Loucy (cell line): ENCODE measurements around the gene POFUT2.

Experiments used
- H2AFZ ChIP-seq: fragments of 200-600 bp; sonication (generic); 2 replicates; pipeline ENCODE4 v1.6.0; 2016; ENCODE audit warnings: antibody characterized with exemption, mild to moderate bottlenecking, low read length, moderate library complexity
- H3F3A ChIP-seq: fragments of 200-600 bp; 2 replicates; pipeline ENCODE4 v1.6.0; 2016; ENCODE audit warnings: antibody characterized with exemption, low read depth, mild to moderate bottlenecking
- H3K27me3 ChIP-seq: fragments of 200-600 bp; sonication (generic); 2 replicates; pipeline ENCODE4 v1.6.1; 2014; ENCODE audit warnings: low read length, mild to moderate bottlenecking; ENCODE audit not compliant: insufficient read depth, poor library complexity, severe bottlenecking
- H3K36me3 ChIP-seq: fragments of 200-600 bp; sonication (generic); 2 replicates; pipeline ENCODE4 v1.6.1; 2016; ENCODE audit warnings: low read length; ENCODE audit not compliant: insufficient read depth
- H3K4me1 ChIP-seq: fragments of 200-600 bp; sonication (generic); 2 replicates; pipeline ENCODE4 v1.5.1; 2014; ENCODE audit warnings: low read length, mild to moderate bottlenecking; ENCODE audit not compliant: insufficient read depth, poor library complexity, severe bottlenecking
- H3K4me2 ChIP-seq: fragments of 200-600 bp; sonication (generic); 2 replicates; pipeline ENCODE4 v1.6.0; 2014; ENCODE audit warnings: antibody characterized with exemption, low read length, low read depth, mild to moderate bottlenecking; ENCODE audit not compliant: poor library complexity, severe bottlenecking
- H3K4me3 ChIP-seq: fragments of 200-600 bp; sonication (generic); 2 replicates; pipeline ENCODE4 v1.5.1; 2014; ENCODE audit warnings: low read length, mild to moderate bottlenecking, mixed read lengths; ENCODE audit not compliant: poor library complexity, severe bottlenecking
- H3K79me2 ChIP-seq: fragments of 200-600 bp; sonication (generic); 2 replicates; pipeline ENCODE4 v1.6.1; 2014; ENCODE audit warnings: low read length; ENCODE audit not compliant: insufficient read depth
- H3K9ac ChIP-seq: fragments of 200-600 bp; sonication (generic); 2 replicates; pipeline ENCODE4 v1.6.0; 2014; ENCODE audit warnings: mild to moderate bottlenecking, low read depth, low read length, moderate library complexity; ENCODE audit not compliant: poor library complexity, severe bottlenecking
- H3K9me2 ChIP-seq: fragments of 200-600 bp; sonication (generic); replicated peaks from 2 replicates; pipeline ENCODE4 v1.6.1; 2016; ENCODE audit warnings: low read depth, low read length, mixed read lengths
- H3K9me3 ChIP-seq: fragments of 200-600 bp; sonication (generic); 2 replicates; pipeline ENCODE4 v1.6.1; 2014; ENCODE audit warnings: mild to moderate bottlenecking, antibody characterized with exemption, low read length, low read depth; ENCODE audit not compliant: insufficient read depth
- H4K20me1 ChIP-seq: fragments of 200-600 bp; sonication (generic); 2 replicates; pipeline ENCODE4 v1.6.0; 2014; ENCODE audit warnings: antibody characterized with exemption, low read length, mild to moderate bottlenecking; ENCODE audit not compliant: insufficient read depth, poor library complexity, severe bottlenecking
- CTCF ChIP-seq: fragments of 200-600 bp; sonication (generic); conservative IDR thresholded peaks from 2 replicates; pipeline ENCODE4 v1.5.1; 2014; ENCODE audit warnings: mild to moderate bottlenecking, antibody characterized with exemption, low read length
- EZH2phosphoT487 ChIP-seq: fragments of 200-600 bp; IDR thresholded peaks from 2 replicates; pipeline ENCODE4 v1.6.1; 2018; ENCODE audit warnings: antibody characterized with exemption, mild to moderate bottlenecking, moderate library complexity, borderline replicate concordance

POFUT2 gene

GRCh38 chr21:45292399-45293219 is 4.9 kb upstream of the POFUT2 start:
- H3K36me3 ChIP-seq, result no peaks in the 10 kb centered on the region
- no peaks in the 10 kb centered on the region for H4K20me1 ChIP-seq
- H3K4me3 ChIP-seq, result peak overlapping the region; percentile 36
- no peaks in the 10 kb centered on the region for H3K9me2 ChIP-seq
- H3K9ac ChIP-seq, result no peak overlapping the region
- H3K79me2 ChIP-seq, result no peaks in the 10 kb centered on the region
- TF ChIP-seq CTCF, result peak; percentile 89
- TF ChIP-seq EZH2phosphoT487, result no peak
- peaks cover 15% of the 10 kb centered on the region for H3K4me1 ChIP-seq
- peak overlapping the region; percentile 60 for H3K4me2 ChIP-seq
- H3K27me3 ChIP-seq, result no peaks in the 10 kb centered on the region
- no peaks in the 10 kb centered on the region for H3F3A ChIP-seq
- peak overlapping the region; percentile 58; the same call in 1 of the 2 replicates for H2AFZ ChIP-seq
- H3K9me3 ChIP-seq, result no peaks in the 10 kb centered on the region

DNA sequence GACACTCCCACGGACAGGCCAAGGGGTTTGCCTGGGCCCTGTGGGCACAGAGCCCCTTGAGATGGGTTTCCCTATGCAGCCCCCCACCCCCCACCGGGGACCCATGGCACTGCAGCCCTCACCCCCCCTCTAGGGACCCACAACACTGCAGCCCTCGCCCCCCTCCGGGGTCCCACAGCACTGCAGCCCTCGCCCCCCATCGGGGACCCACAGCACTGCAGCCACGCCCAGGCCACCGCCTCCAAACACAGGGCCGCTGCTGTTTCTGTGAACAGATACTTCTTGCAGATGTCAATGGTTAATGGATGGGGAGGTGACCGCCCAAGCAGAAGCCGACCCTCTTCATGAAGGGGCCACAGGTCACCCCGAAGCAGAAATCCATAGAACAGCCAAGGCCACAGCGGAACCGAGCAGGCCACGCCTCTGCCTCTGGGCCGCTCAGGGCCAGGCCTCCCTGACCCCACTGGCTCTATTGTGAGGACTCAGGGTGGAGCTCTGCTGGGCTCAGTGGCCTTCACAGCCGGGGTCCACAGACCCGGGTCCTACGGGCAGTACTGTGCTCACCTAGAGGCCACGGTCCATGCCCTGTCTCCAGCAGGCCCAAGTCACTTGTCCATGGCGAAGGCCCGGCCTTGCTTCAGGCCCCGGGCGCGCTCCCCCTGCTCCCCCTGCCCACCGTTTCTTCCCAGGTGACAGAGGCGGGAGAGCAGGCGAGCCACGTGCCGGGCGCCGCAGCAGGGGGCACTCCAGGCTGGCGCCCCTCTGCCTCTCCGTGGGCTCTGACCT is 4.1 kb upstream of the POFUT2 start:
- H3K9me3 ChIP-seq, result no peaks in the 10 kb centered on the region
- peaks cover under 1% of the 10 kb centered on the region for H4K20me1 ChIP-seq
- no peaks in the 10 kb centered on the region for H3K36me3 ChIP-seq
- H3K4me3 ChIP-seq, result no peak overlapping the region
- no peak for TF ChIP-seq CTCF
- no peak for TF ChIP-seq EZH2phosphoT487
- no peaks in the 10 kb centered on the region for H3K9me2 ChIP-seq
- peaks cover 15% of the 10 kb centered on the region for H3K4me1 ChIP-seq
- H3K4me2 ChIP-seq, result peak overlapping the region; percentile 60
- peaks cover under 1% of the 10 kb centered on the region; the same call in 1 of the 2 replicates for H3K79me2 ChIP-seq
- no peaks in the 10 kb centered on the region for H3K27me3 ChIP-seq
- no peak overlapping the region for H2AFZ ChIP-seq
- H3K9ac ChIP-seq, result no peak overlapping the region
- H3F3A ChIP-seq, result no peaks in the 10 kb centered on the region

DNA sequence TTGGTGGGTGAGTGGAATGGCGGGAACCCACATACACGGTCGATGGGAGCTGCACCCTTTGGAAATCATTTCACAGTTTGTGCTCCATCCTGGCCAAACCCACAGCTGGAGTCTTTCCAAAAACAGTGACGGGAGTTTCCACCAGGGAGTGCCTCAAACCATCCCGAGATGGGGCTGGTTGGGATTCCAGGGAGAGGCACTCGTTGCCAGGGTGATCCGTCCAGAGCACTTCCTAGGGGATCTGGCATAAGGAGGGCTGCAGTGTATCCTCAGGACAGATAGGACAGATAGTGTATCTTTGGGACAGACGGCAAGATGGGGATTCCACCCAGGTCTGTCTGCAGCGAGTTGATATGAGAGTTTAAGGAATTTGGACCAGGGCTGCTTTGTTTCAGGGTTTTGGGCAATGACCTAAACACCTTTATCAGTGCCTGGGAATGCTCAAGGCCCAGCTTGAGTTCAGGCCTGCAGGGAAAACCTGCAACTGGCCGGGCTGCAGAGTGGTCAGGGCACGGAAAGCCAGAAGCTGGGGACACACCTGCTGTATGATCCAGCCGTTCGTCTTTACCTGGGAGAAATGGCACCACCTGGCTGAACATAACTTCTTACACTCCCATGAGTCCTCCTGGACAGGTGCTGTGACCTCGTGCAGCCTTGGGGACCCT is 3.4 kb upstream of the POFUT2 start:
- Histone ChIP-seq H3K36me3 (no peaks in the 10 kb centered on the region), H3K27me3 (no peaks in the 10 kb centered on the region), H4K20me1 (peaks cover 3% of the 10 kb centered on the region), H2AFZ (no peak overlapping the region), H3K4me2 (no peak overlapping the region), H3K4me1 (peaks cover 15% of the 10 kb centered on the region), H3K9me3 (no peaks in the 10 kb centered on the region), H3K4me3 (no peak overlapping the region), H3K79me2 (peaks cover 6% of the 10 kb centered on the region; the same call in 1 of the 2 replicates), H3K9me2 (no peaks in the 10 kb centered on the region), H3F3A (no peaks in the 10 kb centered on the region), H3K9ac (no peak overlapping the region)
- TF ChIP-seq CTCF, result no peak
- TF ChIP-seq EZH2phosphoT487, result no peak
